Neuron (in vitro differentiated cells): ENCODE data around the gene TSPAN31.

Experiments
- H2AFZ ChIP-seq: one replicate; pipeline ENCODE4 v1.6.1; 2013; ENCODE audit warnings: low read depth, mild to moderate bottlenecking, inconsistent platforms, low read length, moderate library complexity
- H3K27me3 ChIP-seq: one replicate; pipeline ENCODE4 v1.6.1; 2013; ENCODE audit warnings: low read length; ENCODE audit not compliant: insufficient read depth
- H3K36me3 ChIP-seq: one replicate; pipeline ENCODE4 v1.6.1; 2013; ENCODE audit warnings: low read length; ENCODE audit not compliant: insufficient read depth
- H3K4me1 ChIP-seq: one replicate; pipeline ENCODE4 v1.6.1; 2013; ENCODE audit warnings: low read length; ENCODE audit not compliant: insufficient read depth
- H3K4me3 ChIP-seq: 2 replicates; pipeline ENCODE4 v1.5.1; 2013; ENCODE audit warnings: mild to moderate bottlenecking, low read length, moderate library complexity
- H3K9me3 ChIP-seq: one replicate; pipeline ENCODE4 v1.6.1; 2013; ENCODE audit warnings: low read length

The TSPAN31 gene

DNA sequence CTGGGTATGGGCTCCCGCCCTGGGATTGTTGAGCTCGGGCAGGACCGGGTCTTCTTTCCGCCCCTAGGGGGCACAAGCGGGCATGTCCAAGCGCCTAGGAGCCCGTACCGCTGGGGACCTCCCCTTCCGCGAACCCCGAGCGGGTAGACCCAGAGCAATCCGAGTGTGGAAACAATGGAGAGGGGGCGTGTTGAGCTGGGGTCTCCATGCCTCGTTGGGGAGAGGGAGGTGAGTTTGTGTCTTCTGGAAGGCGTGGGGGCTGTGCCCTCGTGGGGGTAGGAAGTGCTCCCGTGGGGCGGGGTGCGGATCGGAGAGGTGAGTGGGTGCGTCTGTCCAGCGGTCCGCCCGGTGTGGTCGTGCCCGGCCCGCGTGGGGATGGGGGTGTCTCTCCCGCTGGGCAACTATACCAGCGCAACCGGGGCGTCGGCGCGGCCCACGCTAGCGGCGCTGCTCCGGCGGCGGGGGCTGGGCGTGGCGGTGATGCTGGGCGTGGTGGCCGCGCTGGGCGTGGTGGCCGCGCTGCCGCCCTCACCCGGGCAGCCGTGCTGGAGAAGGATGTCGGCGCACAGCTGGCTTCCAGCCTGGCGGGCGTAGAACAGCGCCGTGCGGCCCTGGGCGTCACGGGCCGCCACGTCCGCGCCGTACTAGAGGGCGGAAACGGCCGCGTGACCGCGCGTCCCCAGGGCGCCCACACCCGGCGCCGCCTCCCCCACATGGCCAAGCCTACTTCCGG, 18.5 kb upstream of the TSPAN31 start:
- Histone ChIP-seq H3K9me3 (peaks cover 3% of the 10 kb centered on the region), H3K36me3 (peaks cover 27% of the 10 kb centered on the region), H2AFZ (no peak overlapping the region), H3K4me3 (no peak overlapping the region), H3K27me3 (no peaks in the 10 kb centered on the region), H3K4me1 (no peaks in the 10 kb centered on the region)

DNA sequence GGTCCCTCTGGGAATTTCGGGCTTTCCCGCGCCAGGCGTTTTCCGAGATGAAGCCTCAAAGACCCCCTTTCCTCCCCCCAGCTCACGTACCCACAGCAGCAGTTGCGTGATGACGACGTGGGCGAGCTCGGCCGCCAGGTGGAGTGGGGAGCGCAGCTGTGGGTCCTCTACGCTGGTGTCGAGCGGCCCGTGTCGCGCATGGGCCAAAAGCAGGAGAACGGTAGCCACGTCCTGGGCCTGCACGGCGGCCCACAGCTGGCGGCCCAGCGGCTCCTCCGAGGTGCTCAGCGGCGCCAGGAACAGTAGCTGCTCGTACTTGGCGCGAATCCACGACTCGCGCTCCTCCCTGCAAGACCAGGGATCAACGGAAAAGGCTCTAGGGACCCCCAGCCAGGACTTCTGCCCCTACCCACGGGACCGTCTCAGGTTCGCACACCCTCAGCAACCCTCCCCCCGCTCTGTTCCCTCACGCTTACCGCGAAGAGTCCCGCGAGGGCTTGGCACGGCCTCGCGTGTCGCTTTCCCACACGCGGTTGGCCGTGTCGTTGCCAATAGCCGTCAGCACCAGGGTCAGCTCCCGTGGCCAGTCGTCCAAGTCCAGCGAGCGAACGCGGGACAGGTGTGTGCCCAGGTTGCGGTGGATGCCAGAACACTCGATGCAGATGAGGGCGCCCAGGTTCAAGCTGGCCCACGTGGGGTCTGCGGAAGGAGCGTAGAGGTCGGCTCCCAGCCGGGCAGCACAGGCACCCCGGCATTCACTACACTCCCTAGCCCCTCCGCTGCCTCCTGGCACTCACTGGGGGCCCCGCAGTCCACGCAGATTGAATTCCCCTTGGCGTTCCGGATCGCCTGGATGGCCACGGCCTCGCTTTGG, 17.7 kb upstream of the TSPAN31 start:
- Histone ChIP-seq H2AFZ (no peak overlapping the region), H3K4me1 (no peaks in the 10 kb centered on the region), H3K9me3 (peaks cover 3% of the 10 kb centered on the region), H3K4me3 (no peak overlapping the region), H3K36me3 (peaks cover 22% of the 10 kb centered on the region), H3K27me3 (no peaks in the 10 kb centered on the region)

DNA sequence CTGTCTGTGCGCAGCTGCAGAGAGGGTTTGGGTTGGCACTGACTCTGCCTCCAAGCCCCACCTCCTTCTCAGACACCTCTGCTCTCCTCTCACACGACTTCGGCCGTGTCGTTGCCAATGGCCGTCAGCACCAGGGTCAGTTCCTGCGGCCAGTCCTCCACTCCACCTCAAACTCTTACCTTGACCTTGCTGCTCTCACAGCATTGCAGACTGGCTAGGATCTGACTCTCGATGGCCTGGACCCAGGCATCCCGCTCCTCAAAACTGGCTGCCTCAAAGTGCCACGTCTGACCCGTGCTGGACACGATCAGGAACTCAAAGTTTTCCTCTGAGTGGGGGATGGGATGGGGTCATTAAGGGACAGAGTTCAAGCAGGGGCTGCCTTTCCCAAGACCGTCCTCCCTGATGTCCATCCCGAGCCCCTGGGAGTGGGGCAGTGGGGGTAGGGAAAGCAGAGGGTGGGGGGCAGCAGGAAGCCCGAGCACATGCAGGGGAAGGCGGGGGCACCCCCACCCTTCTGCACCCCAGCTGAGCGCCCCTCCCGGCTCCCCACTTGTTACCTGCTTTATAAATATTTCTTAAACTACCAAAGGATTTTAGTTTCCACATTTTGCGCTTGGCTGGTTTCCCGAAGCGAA, 17.0 kb upstream of the TSPAN31 start:
- peaks cover 22% of the 10 kb centered on the region for H3K36me3 ChIP-seq
- H3K4me1 ChIP-seq, result no peaks in the 10 kb centered on the region
- H3K4me3 ChIP-seq, result no peak overlapping the region
- H3K27me3 ChIP-seq, result no peaks in the 10 kb centered on the region
- no peak overlapping the region for H2AFZ ChIP-seq
- peaks cover 3% of the 10 kb centered on the region for H3K9me3 ChIP-seq

DNA sequence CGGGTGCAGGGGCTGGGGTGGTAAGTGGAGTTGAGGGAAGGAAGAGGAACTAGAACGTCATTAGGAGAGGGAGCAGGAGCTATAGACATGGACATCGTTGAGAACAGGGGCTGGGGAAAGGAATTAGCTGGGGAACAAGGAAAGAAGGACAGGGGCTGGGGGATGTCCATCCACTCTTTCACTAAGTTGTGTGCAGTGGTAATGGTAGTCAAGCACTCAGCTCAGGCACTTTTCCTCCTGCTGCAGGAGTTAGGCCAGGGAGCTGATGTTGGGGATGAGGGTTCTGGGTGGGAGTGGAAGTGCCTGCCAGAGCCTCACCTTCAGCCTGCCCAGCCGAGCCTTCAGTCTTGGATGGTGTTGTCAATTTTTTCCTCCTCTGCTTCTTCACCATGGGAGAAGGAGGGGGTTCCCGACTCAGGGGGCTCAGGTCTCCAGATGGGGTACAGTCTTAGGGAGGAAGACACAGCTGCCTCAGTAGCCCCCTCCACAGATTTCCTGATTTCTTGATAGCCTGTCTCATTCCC, 15.5 kb upstream of the TSPAN31 start:
- Histone ChIP-seq H3K36me3 (peaks cover 22% of the 10 kb centered on the region), H2AFZ (no peak overlapping the region), H3K4me3 (no peak overlapping the region), H3K4me1 (no peaks in the 10 kb centered on the region), H3K9me3 (peaks cover 3% of the 10 kb centered on the region), H3K27me3 (no peaks in the 10 kb centered on the region)

DNA sequence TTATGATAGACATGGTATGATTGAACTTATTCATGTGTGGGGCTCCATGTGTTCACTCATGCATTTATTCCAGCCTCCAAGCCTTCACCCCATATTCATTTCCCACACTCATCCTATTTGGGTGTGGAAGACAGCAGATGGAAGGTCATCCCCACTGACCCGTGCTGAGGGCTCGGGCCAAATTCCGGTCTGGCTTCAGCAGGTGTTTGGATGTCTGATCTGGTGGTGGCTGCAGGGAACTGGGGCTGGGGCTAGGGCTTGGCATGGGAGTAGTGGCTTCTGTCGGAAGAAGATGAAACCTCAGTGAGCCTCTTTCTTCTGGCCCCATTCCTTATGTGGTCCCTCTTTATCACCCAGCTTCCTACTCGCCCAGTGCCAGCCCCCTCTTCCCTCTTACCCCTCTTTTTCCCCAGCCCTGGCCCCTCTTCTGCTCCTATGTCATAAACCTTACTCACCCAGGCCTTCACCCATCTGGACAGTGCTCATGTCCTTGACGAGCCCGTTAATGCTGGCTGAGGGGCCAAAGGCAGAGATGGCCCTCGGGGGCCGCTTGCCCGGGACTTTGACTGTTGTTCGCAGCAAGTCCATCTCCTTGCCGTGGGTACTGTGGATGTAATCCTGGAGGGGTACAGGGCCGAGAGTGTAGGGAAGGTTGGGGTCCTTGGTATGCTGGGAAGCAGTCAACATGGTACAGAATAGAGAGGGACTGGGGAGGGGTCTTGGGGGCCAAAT, 14.3 kb upstream of the TSPAN31 start:
- H3K27me3 ChIP-seq, result no peaks in the 10 kb centered on the region
- peaks cover 3% of the 10 kb centered on the region for H3K9me3 ChIP-seq
- H3K4me1 ChIP-seq, result peaks cover 9% of the 10 kb centered on the region
- H3K4me3 ChIP-seq, result no peak overlapping the region
- H3K36me3 ChIP-seq, result peaks cover 22% of the 10 kb centered on the region
- no peak overlapping the region for H2AFZ ChIP-seq

DNA sequence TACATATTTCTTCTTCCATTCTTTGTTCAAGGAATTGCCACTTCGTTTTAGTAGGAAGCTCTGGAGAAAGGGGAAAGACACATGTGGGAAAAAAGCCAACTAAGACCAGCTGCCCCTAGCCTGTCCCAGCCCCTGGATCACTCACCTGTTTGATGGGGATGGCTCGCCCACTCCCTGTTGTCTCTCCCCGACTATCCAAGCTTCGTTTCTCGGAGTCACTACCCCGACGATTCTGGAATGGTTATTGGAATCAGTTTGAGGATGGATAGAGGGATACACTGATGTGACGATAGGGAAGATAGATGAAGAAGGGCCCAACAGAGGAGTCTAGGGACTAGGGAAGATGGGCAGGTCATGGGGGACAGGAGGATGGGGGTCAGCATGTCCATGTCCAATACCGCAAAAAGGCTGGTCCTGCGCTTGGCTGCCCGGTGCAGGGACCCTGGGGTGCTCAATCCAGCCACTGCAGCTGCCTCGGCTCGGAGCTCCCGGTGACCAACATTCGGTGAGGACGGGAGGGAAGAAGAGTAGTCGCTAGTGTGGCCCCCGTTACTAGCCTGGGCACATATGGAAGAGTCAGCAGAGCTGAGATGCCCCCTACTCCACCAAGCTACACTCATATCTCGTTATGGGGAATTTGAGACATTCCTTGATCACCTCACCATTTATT, 13.3 kb upstream of the TSPAN31 start:
- H3K9me3 ChIP-seq, result no peaks in the 10 kb centered on the region
- H2AFZ ChIP-seq, result no peak overlapping the region
- H3K4me1 ChIP-seq, result peaks cover 19% of the 10 kb centered on the region
- H3K36me3 ChIP-seq, result peaks cover 17% of the 10 kb centered on the region
- H3K27me3 ChIP-seq, result no peaks in the 10 kb centered on the region
- H3K4me3 ChIP-seq, result no peak overlapping the region

DNA sequence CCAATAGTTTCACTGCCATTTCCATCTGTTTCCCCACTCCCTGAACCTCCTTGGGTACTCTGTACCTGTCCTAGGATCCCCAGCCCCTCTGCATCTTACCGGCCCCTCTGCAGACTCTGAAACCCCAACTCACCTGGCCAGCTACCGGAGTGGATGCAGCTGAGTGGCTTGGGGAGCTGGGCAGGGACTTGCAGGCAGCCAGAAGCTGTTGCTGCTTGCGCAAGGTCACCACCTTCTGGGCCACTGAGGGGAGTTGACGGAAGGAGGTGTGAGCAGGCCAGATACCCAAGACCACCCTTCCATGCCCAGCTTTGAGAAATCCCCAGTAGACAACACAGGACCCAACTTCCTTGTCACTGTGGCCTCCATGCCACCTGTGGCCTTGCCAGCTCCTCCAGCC, 12.6 kb upstream of the TSPAN31 start:
- no peaks in the 10 kb centered on the region for H3K9me3 ChIP-seq
- H3K27me3 ChIP-seq, result no peaks in the 10 kb centered on the region
- H2AFZ ChIP-seq, result no peak overlapping the region
- H3K4me1 ChIP-seq, result peaks cover 25% of the 10 kb centered on the region
- H3K36me3 ChIP-seq, result peaks cover 13% of the 10 kb centered on the region
- H3K4me3 ChIP-seq, result no peak overlapping the region

DNA sequence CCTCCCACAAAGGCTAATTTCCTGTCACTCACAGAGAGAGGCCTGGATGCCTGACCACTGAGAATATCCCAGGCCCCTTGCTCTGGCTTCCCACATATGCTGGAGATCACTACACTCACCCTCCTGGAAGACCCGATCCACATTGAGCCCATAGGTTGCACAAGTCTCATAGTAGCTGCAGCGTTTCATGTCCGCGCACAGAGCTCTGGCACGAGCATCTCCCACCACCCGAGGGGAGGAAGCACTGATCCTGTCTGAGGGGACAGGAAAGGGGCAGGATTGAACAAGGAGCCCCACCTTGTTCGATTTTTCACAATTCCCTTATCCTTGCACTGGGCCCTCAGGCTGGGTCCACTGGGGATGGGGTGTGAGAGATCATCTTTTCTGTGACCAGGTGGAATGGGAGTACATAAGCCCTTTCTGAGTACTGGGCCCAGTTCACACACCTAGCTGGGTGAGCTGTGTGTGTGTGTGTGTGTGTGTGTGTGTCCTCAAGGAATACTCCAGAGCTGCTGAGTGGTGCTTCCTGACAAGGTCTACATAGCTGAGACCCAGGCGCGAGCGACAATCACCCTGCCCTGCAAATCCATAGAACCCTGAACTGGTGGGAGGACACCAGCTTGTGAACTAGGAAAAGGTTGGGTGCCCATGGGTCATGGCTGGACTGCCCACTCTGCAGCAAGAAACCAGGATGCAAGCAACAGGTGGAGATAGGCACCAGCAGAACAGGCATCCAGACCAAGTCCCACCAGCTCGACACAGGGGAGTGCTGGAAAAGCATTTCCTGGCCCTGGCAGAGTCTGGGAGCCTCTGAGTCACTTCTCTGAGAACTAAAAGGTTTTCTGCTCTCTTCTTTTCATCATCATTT, 11.9 kb upstream of the TSPAN31 start:
- Histone ChIP-seq H3K36me3 (peaks cover 13% of the 10 kb centered on the region), H3K9me3 (no peaks in the 10 kb centered on the region), H3K4me3 (no peak overlapping the region), H2AFZ (no peak overlapping the region), H3K4me1 (peaks cover 27% of the 10 kb centered on the region), H3K27me3 (no peaks in the 10 kb centered on the region)

DNA sequence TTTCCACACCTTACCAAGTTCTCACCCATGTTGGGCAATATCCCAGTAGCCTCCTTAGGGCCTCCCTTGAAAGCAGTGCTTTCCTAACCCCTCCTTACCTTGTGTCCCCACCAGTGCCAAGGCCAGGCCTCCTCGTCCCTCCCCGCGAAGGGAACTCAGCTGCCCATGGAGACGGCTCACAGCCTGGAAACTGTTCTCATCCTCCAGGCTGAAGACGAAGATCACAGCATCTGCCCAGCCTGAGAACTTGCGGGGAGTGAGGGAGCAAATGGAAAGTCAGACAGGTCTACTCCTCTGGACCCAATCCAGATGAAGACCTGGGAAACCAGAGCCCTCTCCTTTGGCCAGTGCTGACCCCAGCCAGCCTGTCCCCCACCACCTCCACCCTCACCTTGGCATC, 10.9 kb upstream of the TSPAN31 start:
- Histone ChIP-seq H3K36me3 (peaks cover 13% of the 10 kb centered on the region), H3K9me3 (no peaks in the 10 kb centered on the region), H3K27me3 (no peaks in the 10 kb centered on the region), H3K4me1 (peaks cover 28% of the 10 kb centered on the region), H3K4me3 (no peak overlapping the region), H2AFZ (no peak overlapping the region)

DNA sequence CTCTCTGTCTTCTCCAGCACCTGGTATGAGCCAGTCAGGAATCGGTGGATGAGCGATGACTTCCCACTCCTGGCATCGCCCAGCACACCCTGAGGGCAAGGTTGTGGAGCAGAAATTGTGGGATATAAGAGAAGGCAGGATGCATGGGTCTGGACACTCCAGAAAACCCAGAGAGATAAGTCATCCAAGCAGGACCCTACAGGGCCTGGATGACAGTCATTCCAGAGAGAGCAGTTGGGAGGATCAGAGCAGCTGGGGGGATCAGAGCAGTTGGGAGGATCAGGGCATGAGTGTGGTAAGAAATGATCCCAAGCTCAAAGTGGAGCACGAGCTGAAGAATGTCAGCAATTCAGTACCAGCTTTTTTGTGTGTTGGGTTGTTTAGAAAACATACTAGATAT, 10.2 kb upstream of the TSPAN31 start:
- Histone ChIP-seq H3K9me3 (no peaks in the 10 kb centered on the region), H3K36me3 (peaks cover 9% of the 10 kb centered on the region), H3K27me3 (no peaks in the 10 kb centered on the region), H2AFZ (no peak overlapping the region), H3K4me3 (no peak overlapping the region), H3K4me1 (peaks cover 34% of the 10 kb centered on the region)

DNA sequence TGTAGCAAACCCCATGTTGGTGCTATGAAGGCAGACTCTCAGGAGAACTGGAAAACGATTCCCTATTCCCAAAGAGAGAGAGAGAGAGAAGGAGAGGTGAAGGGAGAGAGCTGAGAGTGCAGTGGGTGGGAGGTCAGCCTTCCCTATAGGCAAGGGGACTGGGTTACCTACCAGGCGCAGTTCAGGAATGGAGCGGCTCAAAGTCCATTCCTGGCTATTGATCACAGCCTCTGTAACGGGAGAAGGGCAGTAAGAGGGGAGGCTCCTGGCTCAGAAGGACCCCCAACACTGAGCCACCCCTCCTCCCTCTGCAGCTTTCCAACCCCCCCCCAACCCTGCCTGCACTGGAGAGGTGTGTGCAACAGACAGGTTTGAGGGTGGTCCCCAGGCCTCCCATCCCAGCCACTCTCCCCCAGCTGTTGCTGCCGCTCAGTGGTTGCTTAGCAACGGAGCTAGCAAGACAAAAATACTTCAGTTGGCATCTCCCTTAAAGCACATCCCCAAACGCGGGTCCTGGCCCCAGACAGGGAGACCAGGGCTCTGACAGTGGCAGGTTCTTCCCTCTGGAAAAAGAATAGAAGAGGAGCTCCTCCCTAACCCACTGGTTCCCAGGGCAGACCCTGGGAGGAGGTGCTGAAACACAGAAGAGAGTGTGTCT, 9.5 kb upstream of the TSPAN31 start:
- Histone ChIP-seq H2AFZ (peak overlapping the region; percentile 14), H3K9me3 (no peaks in the 10 kb centered on the region), H3K36me3 (peaks cover 6% of the 10 kb centered on the region), H3K4me3 (peak overlapping the region; percentile 16), H3K4me1 (peaks cover 38% of the 10 kb centered on the region), H3K27me3 (no peaks in the 10 kb centered on the region)
